Spleen (tissue), 7 donors: ENCODE measurements around the gene CCDC93.

Experiments used
- POLR2A ChIP-seq, 3 donors: fragments of 450-650 bp; IDR thresholded peaks; one replicate each; pipeline ENCODE4 v1.5.1; 2017; ENCODE audit warnings: antibody characterized with exemption in 3 of 3, mild to moderate bottlenecking in 1 of 3
- POLR2AphosphoS5 ChIP-seq, 3 donors: sonication (generic); formaldehyde crosslinking; IDR thresholded peaks; one replicate each; pipeline ENCODE4 v1.5.1; 2017; ENCODE audit warnings: antibody characterized with exemption in 3 of 3
- TF ChIP-seq, protein P1 (sequence below), 11 experiments: fragments of 200-600 bp in 7 of 11; fragments of 450-650 bp in 4 of 11; sonication (generic) in 4 of 11; IDR thresholded peaks in 8 of 11; conservative IDR thresholded peaks in 3 of 11; 1 replicate in 7 of 11; 2 replicates in 4 of 11; pipeline versions ENCODE4 v1.4.0 to v1.8.0; 2016 to 2021; ENCODE audit warnings: antibody characterized with exemption in 11 of 11, inconsistent platforms in 4 of 11, mild to moderate bottlenecking in 1 of 11
- donor health status: DM: no; HTN: no; CAD: no; lungs with moderate emphysema.
- donor health status: DM: no; HTN: no; CAD: no.
- donor health status: DM: no; HTN: no; CAD: no.

DNA sequence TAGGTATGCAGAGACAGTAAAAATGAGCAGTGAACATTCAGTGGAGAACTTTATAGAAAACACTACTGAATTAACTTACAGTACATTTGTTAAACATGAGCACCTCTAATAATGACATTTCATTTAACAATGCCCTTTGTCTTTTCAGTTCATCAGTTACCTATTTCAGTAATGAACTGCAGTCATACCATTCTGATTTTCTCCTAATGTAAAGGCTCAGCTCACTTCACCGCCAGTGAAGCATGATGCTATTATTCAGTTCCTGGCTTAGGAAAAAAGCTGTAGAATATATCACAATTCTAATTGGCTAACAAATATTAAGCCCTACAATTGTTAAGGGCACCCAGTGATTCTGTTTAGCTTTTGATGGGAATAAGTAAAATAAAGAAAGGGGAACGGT lies 37.1 kb upstream of the CCDC93 start:
- TF ChIP-seq POLR2A (IDR thresholded peaks at IDR 0.05) (no peak), POLR2AphosphoS5 (IDR thresholded peaks at IDR 0.05) (no peak)
- TF ChIP-seq, protein P1, sequence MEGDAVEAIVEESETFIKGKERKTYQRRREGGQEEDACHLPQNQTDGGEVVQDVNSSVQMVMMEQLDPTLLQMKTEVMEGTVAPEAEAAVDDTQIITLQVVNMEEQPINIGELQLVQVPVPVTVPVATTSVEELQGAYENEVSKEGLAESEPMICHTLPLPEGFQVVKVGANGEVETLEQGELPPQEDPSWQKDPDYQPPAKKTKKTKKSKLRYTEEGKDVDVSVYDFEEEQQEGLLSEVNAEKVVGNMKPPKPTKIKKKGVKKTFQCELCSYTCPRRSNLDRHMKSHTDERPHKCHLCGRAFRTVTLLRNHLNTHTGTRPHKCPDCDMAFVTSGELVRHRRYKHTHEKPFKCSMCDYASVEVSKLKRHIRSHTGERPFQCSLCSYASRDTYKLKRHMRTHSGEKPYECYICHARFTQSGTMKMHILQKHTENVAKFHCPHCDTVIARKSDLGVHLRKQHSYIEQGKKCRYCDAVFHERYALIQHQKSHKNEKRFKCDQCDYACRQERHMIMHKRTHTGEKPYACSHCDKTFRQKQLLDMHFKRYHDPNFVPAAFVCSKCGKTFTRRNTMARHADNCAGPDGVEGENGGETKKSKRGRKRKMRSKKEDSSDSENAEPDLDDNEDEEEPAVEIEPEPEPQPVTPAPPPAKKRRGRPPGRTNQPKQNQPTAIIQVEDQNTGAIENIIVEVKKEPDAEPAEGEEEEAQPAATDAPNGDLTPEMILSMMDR (IDR thresholded peaks at IDR 0.05 in 8 of 11, conservative IDR thresholded peaks at IDR 0.05 in 3 of 11), result no peak
